ENCODE data around the gene FPGS. TPM values are rescaled to one million over a fixed set of nuclear protein-coding genes. Genes with fewer than 3 reads are reported as not detected.

The FPGS gene
- total RNA-seq, 1 donor from 2014 or later: 104 TPM

DNA sequence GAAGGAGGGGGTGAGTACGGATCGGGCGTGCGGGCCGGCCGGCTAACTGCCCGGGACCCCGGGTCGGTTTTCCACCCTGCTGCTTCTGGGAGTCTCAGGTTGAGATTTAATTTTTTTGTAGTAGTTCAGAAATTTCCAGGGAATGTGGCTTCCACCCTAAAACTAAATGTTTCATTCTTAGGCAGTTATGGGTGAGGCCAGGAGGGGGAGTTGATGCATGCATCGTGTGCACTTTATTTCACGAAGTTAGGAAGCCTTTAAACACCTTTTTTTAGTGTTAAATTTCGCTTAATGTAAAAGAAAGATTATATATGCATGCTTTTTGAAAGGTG lies 15.9 kb upstream of the FPGS start:
- no peak for DNase-seq (ENCODE audit: low read depth, low spot score)

DNA sequence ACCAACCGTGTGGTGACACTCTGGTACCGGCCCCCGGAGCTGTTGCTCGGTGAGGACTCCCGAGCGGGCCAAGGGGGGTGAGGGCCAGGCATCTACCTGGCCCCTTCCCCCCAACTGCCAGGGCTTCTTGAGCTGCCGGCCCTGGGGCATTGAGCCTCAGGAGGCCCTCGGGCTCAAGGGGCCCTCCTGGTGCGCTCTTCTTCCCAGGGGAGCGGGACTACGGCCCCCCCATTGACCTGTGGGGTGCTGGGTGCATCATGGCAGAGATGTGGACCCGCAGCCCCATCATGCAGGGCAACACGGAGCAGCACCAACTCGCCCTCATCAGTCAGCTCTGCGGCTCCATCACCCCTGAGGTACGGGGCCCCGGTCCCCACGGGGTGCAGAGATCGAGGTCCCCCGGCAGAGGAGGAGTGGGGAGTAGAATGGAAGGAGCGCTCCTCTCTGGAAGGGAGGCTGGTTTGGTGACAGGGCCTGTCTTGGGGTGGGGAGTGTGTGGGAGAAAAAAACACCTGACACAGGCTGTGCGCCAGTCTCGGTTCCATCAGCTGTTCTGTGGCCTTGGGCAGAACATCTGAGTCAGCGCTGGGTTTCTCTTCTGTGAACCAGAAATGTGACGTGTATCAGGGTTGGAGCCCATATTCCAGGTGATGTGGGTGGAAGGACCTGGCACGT lies 14.2 kb upstream of the FPGS start:
- DNase-seq (ENCODE audit: low read depth, low spot score): no peak

DNA sequence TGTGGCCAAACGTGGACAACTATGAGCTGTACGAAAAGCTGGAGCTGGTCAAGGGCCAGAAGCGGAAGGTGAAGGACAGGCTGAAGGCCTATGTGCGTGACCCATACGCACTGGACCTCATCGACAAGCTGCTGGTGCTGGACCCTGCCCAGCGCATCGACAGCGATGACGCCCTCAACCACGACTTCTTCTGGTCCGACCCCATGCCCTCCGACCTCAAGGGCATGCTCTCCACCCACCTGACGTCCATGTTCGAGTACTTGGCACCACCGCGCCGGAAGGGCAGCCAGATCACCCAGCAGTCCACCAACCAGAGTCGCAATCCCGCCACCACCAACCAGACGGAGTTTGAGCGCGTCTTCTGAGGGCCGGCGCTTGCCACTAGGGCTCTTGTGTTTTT lies 13.5 kb upstream of the FPGS start:
- DNase-seq (ENCODE audit: low read depth, low spot score): no peak

DNA sequence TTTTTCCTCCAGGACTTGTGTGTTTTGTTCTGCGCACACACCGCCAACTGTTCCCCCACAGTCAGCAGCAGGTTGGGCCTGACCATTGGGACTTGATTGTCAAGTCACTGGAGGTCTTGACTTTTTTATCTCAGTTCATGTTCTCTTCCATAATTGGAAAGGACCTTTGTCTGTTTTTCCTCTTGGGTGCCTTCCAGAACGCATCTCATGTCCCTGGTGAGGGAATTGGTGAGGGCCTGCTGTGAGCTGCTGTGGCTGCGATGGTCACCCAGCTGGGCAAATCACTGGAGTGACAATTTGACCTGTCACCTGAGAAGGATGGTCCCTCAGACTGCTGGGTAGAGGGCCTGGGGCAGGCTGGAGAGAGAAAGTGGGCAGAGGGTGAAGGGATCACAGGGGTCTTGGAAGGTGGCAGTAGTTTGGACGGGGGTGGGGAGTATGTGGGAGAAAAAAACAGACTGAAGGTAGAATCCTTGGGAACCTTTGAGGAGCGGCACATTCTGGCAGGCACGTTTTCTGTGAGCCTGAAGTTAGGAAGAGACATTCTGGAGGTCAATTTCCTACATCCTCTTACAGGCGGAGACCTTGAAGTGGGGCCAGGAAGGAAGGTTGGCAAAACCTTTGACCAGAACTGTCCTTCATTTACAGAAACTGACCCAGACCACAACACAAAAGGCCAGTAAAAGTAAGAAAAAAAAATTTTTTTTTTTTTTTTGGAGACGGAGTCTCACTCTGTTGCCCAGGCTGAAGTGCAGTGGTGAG lies 12.4 kb upstream of the FPGS start:
- no peak for DNase-seq (ENCODE audit: low read depth, low spot score)

DNA sequence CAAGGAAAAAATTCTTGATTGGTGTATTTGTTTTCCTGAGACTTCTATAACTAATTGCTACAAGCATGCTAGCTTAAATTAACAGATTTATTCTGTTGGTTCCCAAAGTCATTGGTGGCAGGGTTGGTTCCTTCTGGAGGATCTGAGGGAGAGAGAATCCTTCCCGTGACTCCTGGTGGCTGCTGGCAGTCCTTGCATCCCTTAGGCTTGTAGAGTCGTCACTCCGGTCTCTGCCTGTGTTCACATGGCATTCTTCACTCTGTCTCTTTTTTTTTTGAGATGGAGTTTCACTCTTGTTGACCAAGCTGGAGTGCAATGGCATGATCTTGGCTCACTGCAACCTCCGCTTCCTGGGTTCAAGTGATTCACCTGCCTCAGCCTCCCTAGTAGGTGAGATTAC lies 11.6 kb upstream of the FPGS start:
- DNase-seq (ENCODE audit: low read depth, low spot score): no peak

DNA sequence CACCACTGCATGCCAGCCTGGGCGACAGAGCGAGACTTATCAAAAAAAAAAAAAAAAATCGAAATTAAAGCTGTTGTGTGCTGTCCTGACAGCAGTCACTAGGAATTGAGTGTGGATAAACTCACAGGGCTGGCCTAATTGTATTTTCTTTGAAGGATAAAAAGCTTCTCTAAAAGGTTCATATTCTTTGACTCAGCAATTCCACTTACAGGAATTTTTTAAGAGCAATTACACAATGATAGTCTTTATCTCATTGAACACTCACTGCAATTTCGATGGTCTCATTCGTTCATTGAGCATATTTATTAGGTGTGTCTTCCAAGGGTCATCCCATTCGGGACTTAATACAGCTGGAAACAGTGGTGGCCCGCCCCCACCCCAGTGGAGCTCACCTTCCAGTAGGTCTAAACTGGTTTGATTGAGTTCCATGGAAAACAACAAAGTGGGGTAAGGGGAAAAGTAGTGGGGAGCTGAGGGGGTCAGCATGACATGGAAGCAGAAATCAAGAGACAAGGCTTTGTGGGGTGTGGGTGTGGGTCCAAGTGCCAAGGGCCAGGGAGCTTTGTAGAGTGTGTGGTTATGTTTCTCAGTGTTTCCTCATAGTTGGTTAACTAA lies 10.2 kb upstream of the FPGS start:
- no peak for DNase-seq (ENCODE audit: low read depth, low spot score)

DNA sequence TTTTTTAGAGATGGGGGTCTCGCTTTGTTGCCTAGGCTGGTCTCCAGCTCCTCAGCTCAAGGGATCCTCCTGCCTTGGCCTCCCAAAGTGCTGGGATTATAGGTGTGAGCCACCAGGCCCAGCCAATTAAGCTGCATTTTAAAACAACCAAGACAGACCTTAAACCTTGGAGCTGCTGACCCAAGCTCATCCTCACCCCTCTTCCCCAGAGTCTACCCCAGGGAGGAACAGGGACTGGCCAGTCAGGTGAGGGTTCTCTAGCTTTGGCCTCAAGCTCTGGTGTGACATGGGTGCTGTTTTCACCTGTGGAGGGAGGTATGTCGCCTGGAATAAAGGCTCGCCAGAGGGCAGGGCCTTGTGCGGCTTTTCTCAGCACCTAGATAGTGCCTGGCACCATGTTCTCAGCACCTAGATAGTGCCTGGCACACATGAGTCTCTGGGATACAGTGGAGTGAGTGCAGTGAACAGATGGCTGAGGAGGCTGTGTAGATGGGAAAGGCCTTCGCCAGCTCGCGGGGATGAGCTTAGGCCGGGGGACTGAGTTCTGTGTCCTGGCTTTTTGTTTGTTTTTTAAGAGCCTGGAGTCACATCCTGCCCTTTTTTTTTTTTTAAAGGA lies 9.5 kb upstream of the FPGS start:
- no peak for DNase-seq (ENCODE audit: low read depth, low spot score)

DNA sequence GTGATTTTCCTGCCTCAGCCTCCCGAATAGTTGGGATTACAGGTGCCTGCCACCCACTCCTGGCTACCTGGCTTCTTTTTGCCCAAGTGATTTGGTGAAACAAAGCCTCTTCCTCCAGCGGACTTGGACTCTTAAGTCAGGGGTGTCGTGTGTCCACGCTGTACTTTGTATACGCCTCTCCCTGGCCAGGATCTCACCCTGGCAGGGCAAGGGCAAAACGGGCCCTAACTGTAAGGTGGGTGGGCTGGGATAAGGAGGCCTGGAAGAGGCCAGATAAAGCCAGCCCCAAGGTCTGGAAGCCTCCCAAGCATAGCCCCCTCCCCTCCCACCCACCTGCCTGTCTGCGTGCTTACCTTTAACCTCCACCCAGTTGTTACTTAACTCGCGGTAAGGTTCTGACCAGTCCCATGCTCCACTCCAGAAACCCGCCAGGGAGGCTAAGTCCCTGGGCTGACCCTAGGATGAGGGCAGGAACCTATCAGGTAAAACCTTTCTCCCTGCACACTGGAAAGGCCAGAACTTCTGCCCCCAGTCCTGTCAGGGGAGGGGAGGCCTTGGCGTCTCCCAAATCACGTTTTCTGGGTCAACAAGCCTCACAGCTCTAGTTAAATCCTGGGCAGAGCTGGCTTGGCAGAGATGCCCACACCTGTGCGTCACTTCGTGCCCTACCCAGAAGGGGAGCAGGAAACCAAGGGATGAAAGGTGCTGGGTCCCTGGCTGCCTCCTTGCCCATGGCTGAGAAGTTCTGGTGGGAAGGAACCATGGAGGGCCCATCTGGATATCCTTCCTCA lies 8.5 kb upstream of the FPGS start:
- no peak for DNase-seq (ENCODE audit: low read depth, low spot score)

DNA sequence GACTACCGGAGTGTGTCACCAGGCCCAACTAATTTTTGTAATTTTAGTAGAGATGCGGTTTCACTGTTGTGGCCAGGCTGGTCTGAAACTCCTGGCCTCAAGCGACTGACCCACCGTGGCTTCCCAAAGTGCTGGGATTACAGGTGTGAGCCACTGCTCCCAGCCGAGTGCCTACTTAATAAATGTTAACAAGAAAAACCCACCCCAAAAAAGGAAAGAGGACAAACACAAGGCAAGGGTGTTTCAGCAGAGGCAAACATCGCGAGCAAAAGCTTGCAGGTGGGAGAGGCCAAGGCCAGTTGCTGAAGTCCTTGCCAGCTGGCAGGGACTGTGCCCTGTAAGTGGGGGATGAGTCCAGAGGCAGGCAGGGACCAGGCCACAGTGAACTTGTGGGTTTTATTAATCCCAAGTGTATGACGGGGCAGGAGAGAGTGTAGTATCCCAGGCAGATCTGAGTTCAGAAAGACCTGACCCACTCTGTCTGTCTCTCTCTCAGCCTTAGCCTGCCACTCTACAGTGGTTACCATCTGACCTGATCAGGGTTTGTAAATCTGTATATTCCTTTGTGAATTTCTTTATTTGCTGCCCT lies 6.4 kb upstream of the FPGS start:
- no peak for DNase-seq (ENCODE audit: low read depth, low spot score)

DNA sequence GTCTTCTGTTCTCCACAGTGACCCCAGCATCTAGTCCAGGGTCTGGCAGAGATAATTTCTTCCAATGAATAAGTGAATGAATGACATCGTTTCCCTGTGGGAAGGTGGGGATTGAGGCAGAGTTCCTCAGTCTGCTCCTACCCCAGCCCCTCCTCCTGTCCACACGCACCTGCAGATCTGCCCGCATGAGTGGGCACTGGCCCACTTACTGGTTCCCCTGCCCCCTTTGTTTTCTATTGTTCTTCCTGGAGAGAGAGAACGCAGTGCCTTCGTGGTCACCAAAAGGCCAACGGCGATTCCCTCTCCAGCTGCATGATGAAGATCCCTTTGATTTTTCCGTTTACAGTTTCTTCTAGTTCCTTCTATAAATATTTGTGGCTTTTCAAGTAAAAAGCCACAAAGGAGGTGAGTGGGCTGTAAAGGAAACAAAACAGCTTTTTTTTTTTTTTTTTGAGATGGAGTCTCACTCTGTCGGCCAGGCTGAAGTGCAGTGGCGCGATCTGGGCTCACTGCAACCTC lies 5.8 kb upstream of the FPGS start:
- no peak for DNase-seq (ENCODE audit: low read depth, low spot score)

DNA sequence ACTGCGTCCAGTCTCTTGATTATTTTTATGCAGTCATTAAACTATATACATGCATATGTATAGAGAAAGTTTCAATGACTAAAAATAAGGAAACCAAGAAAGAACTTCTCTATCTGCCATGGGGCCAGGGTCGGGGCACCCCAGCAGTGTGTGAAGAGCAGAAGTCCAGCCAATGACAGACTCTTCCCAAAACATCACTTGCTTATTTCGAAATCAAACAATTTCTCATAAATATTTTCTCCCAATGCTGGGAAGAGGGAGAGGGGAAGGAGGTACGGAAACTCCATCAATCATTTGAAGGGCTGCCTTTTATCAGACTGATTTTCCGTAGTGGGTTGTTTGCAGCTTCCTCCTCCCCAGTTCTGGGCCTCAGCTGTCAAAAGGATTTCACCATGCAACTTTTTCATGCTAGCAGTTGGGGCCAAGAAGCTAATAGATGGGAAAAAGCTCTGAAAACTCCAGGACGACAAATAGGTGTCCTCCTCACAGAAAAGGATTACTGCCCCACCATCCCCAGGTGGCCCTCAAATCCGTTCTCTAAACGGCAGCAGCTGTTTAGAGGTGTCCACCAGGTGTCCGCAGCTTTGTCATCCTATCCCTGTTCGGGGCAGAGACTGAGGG lies 617 bp upstream of the FPGS start:
- DNase-seq (ENCODE audit: low read depth, low spot score): no peak

DNA sequence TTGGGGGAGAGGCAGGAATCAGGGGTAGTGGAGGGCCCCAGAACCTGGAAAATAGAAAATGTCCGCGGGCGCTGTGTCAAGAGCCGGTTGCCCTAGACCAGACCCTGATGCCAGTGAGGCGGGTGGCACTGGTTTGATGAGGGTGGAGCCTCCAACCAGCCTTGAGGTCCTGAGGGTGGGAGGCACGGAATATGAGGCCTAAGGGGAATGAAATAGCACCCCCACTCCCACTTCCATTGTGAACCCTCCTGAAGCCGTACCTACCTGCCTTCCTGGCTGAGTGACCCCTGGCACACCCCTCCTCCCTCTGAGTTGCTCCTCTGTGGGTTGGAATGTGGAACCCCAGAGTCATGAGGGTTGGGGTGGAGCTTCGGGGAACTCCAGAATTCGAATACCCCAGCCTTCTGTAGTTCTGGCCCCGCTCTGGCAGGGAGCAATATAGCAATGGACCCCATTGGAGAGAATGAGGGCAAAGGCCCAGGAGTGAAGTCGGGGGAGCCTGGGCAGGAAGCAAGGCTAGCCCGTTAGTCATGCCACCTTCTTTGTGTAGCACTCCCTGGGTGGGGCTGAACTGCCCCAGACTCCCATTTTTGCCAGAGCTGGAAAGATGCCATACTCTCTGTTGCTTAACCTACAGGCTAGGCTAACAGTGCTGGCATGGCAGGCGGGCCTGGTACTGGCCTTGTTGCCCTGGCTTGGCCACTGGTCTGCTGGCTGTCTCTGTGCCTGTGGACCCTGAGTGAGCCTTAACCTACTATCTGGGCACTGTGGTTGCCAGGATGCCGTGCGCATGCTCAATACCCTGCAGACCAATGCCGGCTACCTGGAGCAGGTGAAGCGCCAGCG lies 1.0 kb downstream of the FPGS start:
- no peak for DNase-seq (ENCODE audit: low read depth, low spot score)

DNA sequence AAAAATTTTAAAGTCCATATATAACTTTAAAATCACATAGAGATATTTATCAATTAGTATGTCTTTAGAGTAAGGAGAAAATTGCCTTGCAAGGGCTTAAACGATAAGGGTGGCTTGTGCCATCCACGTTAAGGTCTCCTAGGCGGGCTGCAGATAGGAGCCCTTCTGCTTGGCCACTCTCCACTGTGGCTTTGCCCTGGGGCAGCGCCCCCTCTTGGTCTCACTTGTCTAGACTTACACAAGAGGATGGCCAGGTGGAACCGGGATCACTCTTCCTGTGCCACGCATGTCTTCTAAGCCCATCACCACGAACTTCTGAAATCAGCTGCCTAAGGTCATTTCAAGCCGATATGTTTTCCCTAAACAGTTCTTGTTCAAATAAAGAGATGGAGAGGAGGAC lies 2.9 kb downstream of the FPGS start:
- DNase-seq (ENCODE audit: low read depth, low spot score): no peak

DNA sequence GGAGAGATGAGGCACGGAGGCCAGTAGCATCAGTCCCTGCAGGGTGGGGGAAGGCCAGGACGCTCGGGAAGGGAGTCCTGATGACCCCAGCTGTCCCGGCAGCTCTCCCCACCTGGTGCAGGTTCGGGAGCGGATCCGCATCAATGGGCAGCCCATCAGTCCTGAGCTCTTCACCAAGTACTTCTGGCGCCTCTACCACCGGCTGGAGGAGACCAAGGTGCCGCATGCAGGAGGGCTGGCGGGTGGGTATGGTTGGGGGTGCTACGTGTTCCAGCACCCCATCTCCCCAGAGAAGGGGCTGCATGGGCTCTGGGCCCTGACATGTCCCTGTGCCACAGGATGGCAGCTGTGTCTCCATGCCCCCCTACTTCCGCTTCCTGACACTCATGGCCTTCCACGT lies 4.2 kb downstream of the FPGS start:
- DNase-seq (ENCODE audit: low read depth, low spot score): no peak

DNA sequence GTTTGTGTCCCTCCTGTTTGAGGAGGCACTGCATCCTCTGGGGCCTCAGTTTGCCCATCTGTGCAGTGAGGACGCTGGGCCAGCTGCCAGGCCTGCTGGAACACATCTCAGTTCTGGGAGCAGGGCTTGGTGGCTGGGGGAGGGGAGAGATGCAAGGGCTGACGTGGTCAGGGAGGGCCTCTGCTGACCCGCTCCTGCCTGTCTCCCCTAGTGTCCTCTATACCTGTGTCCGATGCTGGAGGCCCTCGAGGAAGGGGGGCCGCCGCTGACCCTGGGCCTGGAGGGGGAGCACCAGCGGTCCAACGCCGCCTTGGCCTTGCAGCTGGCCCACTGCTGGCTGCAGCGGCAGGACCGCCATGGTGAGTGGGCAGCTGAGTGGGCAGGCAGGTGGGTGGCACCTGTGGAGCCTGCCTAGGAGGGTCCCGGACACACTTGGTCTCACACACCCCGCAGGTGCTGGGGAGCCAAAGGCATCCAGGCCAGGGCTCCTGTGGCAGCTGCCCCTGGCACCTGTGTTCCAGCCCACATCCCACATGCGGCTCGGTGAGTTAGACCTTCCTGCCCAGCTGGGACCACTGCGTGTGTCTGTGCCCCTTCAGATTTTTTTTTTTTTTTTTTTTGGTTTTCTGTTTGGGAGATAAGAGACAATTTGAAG lies 5.8 kb downstream of the FPGS start:
- DNase-seq (ENCODE audit: low read depth, low spot score): no peak

DNA sequence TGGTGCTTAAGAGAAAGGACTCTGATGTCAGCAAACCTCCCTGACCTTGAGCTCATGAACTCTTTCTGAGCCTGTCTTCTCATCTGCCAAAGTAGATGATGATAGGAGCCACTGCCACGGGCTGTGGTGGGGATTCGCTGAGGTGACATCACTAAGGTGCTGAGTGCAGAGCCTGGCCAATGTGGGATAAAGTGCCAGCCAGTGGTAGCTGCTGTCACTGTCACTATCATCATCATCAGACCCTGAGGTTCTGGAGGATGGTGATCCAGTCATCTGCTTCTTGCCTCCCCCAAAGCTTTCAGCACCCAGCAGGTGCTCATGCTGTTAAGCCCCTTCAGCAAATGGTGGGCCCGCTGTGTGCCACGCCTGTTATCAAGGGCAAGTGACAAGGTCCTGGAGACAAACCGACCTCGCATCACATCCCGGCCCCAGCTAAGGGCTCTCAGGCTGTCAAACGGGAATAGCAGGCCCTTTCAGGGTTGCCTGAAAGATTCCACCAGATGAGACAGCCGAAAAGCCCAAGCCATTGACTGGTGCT lies 6.4 kb downstream of the FPGS start:
- DNase-seq (ENCODE audit: low read depth, low spot score): no peak

DNA sequence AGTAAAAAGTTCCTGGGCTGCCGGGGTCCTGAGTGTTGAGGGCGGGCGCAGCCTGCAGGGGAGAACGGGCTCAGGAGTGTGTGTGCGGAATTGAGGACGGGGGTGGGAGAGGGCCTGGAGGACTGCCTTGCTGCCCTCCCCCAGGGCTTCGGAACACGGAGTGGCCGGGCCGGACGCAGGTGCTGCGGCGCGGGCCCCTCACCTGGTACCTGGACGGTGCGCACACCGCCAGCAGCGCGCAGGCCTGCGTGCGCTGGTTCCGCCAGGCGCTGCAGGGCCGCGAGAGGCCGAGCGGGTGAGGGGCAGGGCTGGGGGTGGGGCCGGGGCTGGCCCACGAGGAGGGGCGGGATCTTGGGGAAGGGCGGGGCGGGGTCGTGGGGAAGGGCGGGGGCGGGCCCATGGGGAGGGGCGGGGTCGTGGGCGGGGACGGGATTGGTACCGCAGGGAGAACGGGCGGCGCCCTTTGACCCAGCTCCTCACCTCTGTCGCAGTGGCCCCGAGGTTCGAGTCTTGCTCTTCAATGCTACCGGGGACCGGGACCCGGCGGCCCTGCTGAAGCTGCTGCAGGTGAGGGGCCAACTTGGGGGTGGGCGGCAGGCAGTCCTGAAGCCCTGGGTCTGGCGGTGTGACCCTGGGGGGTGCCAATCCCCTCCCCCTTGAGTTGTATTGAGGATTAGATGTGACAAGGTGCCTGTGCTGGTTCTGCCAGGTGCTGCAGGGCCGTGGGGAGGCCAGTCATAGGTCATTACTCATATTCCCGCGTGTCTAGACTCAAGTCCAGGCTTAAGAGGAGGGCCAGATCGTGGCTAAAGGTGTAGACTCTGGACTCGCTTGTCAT lies 7.1 kb downstream of the FPGS start:
- no peak for DNase-seq (ENCODE audit: low read depth, low spot score)
